Lower leg skin (tissue), 4 donors: Measurements from ENCODE around the gene CHRM4. TPM values are rescaled to one million over a fixed set of nuclear protein-coding genes. Genes with fewer than 3 reads are reported as not detected.

Source experiments
- DNase-seq, 2 donors: peaks; one replicate each; pipeline ENCODE4 v3.0.0-alpha.2; 2019; ENCODE audit warnings: low spot score in 2 of 2
- H3K4me3 ChIP-seq: fragments of 200-600 bp; sonication (generic); 2 replicates; pipeline ENCODE4 v1.5.1; 2017; ENCODE audit warnings: mild to moderate bottlenecking, low read depth; ENCODE audit not compliant: poor library complexity, severe bottlenecking
- POLR2A ChIP-seq, 2 donors: fragments of 450-650 bp; IDR thresholded peaks; one replicate each; pipeline ENCODE4 v1.6.1; 2016 to 2017; ENCODE audit warnings: antibody characterized with exemption in 2 of 2, mild to moderate bottlenecking in 1 of 2, moderate library complexity in 1 of 2
- WGBS, 2 donors: methylation state at CpG; one replicate each; pipeline ENCODE4 v1.1.5; 2018; 5-methylcytosine and 5-hydroxymethylcytosine counted together
- intact Hi-C: fragments of 100-400 bp; cut with DNase I; formaldehyde crosslinking; loops from one replicate; pipeline ENCODE4 v1.15.0; 2023; ENCODE audit warnings: low total_unique reads
- total RNA-seq, 4 donors: library from RNA; depleted of rRNA; stranded (reverse); fragments of >200 nt; gene quantifications; one replicate each; pipeline ENCODE4 v1.1.0, GENCODE V29; 2016
- TF ChIP-seq, protein P1 (sequence below), 3 donors: fragments of 450-650 bp; IDR thresholded peaks; one replicate each; pipeline ENCODE4 v1.5.1; 2016; ENCODE audit warnings: antibody characterized with exemption in 3 of 3, mild to moderate bottlenecking in 3 of 3, moderate library complexity in 2 of 3

Gene CHRM4
- total RNA-seq, 4 donors from 2014 or later = 1.2 to 8.1 (median 3.3) TPM

DNA sequence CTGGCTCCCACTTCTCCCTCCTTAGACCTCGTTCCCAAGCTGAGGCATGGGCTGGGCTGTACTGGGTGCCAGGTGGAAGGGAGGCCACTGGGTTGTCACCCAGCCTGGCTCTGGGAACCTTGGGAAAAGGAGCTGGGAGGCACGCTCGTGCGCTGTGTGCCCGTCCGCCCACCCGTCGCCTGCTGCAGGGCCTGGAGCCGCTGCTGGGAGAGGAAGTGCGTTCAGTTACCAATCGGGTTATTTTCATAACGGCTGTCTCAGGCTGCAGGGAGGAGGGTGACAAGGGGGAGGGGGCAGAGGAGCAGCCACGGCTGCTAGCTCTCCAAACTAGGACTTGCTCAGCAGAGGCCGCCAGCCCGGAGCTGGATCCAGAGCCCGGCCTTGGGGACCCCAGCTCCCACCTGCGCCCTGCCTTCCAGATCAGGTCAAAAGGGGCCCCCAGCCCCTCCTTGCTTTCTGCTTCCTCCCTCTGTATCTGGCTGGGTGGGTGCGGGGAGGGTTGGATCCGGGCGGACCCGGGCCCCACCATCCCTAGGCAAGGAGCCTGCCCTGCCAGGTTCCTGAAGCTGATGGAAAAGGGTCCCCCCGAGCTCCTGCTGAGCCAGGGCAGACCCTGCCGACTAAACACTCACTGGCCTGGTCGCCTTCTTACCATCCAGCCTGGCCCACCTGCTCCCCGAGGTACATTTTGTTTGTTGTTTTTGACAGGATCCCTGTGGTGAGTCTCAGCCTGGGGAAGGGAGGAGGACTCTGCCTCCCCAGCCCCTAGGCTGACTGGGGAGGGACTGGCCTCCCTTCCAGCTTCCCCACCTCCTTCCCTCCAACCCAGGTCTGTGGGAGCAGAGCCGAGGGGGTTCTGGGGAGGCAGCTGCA, 30.1 kb downstream of the CHRM4 start:
- intact Hi-C loops = no loop called here
- peak in 1 of 2 donors; percentile 92 for DNase-seq
- 29 to 32% methylated on average over 22 to 25 of the region's 26 CpGs for WGBS, 2 donors
- TF ChIP-seq, protein P1, sequence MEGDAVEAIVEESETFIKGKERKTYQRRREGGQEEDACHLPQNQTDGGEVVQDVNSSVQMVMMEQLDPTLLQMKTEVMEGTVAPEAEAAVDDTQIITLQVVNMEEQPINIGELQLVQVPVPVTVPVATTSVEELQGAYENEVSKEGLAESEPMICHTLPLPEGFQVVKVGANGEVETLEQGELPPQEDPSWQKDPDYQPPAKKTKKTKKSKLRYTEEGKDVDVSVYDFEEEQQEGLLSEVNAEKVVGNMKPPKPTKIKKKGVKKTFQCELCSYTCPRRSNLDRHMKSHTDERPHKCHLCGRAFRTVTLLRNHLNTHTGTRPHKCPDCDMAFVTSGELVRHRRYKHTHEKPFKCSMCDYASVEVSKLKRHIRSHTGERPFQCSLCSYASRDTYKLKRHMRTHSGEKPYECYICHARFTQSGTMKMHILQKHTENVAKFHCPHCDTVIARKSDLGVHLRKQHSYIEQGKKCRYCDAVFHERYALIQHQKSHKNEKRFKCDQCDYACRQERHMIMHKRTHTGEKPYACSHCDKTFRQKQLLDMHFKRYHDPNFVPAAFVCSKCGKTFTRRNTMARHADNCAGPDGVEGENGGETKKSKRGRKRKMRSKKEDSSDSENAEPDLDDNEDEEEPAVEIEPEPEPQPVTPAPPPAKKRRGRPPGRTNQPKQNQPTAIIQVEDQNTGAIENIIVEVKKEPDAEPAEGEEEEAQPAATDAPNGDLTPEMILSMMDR (IDR thresholded peaks at IDR 0.05) = no peak
- no peak for TF ChIP-seq POLR2A (IDR thresholded peaks at IDR 0.05)
- H3K4me3 ChIP-seq = no peak overlapping the region

DNA sequence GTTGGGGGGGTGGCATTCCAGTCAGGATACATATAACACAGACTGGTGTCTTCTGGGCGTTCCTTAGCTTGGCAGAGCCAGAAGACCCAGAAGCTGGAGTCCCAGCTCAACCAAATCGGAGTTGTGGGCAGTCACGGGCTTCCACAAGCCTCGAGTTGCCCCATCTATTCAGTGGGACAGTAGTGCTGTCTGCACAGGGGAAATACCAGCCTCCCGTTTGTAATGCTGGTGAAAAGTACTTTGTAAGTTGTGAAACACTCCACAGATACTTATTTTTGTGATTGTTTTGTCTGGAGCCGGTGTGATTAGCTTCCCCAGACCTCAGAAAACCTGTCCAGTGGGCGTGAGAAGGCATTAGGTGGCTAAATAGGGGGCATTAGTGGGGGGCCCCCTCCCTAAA, 30.7 kb downstream of the CHRM4 start:
- no peak for DNase-seq
- no peak for TF ChIP-seq POLR2A (IDR thresholded peaks at IDR 0.05)
- TF ChIP-seq, protein P1 (IDR thresholded peaks at IDR 0.05) = no peak
- no peak overlapping the region for H3K4me3 ChIP-seq
- intact Hi-C loops = no loop called here
- 49 to 54% methylated on average over 7 of the region's 7 CpGs for WGBS, 2 donors

DNA sequence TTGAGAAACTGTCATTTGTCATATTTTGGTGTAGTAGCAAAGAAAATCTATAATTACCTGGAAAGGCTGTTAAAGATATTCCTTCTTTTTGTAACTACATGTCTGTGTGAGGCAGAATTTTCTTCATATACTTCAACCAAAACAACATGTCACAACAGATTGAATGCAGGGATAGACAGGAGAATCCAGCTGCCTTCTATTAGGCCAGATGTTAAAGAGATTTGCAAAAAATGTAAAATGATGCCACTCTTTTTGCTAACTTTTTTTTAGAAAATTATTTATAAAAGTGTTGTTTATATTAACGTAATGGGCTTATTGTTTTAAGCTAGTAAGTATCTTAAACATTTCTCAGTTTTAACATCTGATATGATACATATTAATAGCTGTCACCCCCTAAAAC, 31.6 kb downstream of the CHRM4 start:
- 64 to 71% methylated on average over 1 of the region's 1 CpG for WGBS, 2 donors
- TF ChIP-seq POLR2A (IDR thresholded peaks at IDR 0.05) = no peak
- TF ChIP-seq, protein P1 (IDR thresholded peaks at IDR 0.05) = no peak
- intact Hi-C loops = no loop called here
- H3K4me3 ChIP-seq = no peak overlapping the region
- no peak for DNase-seq

DNA sequence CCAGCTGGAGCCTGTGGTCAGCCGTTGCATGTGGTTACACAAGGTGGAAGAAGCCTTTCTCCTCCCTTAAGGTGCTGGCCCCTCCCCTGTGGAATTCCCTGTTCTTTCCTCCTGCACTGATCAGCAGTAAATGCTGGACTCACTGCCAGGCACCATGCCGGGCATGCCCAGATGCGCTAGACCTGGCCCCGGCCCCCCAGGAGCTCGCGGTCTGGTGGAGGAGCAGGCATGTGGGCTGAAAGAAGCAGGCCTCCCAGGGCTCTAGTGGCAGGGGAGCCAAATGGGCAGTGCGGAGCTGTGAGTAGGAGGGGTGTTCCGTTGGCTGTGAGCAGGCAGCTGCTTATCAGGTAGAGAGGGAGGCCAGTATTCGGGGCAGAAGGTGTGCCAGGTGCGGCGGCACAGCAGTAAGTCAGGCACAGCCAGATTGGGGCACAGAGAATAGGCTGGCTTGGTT, 34.1 kb downstream of the CHRM4 start:
- no peak for TF ChIP-seq POLR2A (IDR thresholded peaks at IDR 0.05)
- TF ChIP-seq, protein P1 (IDR thresholded peaks at IDR 0.05) = no peak
- no peak for DNase-seq
- no peak overlapping the region for H3K4me3 ChIP-seq
- intact Hi-C loops = no loop called here
- 46 to 50% methylated on average over 9 to 11 of the region's 11 CpGs for WGBS, 2 donors

DNA sequence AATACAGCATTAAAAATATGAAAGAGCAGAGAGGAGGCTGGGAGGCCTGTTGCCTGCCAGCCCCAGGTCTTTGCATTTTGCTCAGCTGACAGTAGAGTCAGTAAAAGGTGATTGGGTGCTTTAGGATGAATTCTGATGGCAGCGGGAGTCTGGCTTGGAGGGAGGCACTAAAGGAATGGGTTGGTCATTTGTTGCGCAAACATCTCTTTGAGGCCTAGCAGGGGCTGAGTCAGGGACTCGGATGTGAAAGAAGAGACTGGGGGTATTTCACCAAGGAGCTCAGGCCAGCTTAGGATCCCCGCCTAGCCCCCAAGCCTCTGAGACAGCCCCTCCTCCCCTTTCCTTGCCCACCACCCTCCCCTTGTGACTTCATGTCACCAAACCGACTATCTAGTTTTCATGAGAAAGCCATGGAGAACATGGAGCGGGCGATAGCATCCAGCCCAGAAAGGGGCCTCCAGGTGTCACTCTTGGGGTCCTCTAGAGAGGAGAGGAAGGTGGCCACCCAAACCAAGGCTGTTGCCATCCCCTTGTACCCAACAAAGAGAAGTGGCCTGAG, 34.6 kb downstream of the CHRM4 start:
- WGBS, 2 donors = 80 to 83% methylated on average over 7 of the region's 7 CpGs
- TF ChIP-seq POLR2A (IDR thresholded peaks at IDR 0.05) = no peak
- TF ChIP-seq, protein P1 (IDR thresholded peaks at IDR 0.05) = no peak
- no peak for DNase-seq
- intact Hi-C loops = no loop called here
- no peak overlapping the region for H3K4me3 ChIP-seq
